ENCODE data around the gene SPO11. TPM values are rescaled to one million over a fixed set of nuclear protein-coding genes. Genes with fewer than 3 reads are reported as not detected.

Gene SPO11
- total and polyA plus RNA-seq, 2 of the 13 experiments (the other 11 are each of a cell fraction or from before 2014, with no cell fraction given), result not detected

- TF ChIP-seq ZNF512 (CRISPR knock-in tag; IDR thresholded peaks at IDR 0.05) (no peak), NCOA1 (CRISPR knock-in tag; IDR thresholded peaks at IDR 0.05) (no peak), MED1 (CRISPR knock-in tag; IDR thresholded peaks at IDR 0.05) (0 out of 2 replicates have a peak, but pooled peaks have one; percentile 5), ARNT2 (CRISPR knock-in tag; IDR thresholded peaks at IDR 0.05; ENCODE audit: low read depth) (peak; percentile 39; the same call in 1 of the 2 replicates), ZBTB42 (CRISPR knock-in tag; IDR thresholded peaks at IDR 0.05) (no peak), YEATS2 (CRISPR knock-in tag; IDR thresholded peaks at IDR 0.05; ENCODE audit: borderline replicate concordance) (peak; percentile 49; the same call in 1 of the 2 replicates), TCF7 (IDR thresholded peaks at IDR 0.05; ENCODE audit: low read depth) (no peak), MEIS2 (CRISPR knock-in tag; IDR thresholded peaks at IDR 0.05) (no peak), RFX5 (IDR thresholded peaks at IDR 0.05; ENCODE audit: low read depth, low read length) (no peak), KLF6 (CRISPR knock-in tag; IDR thresholded peaks at IDR 0.05) (no peak), MTF1 (CRISPR knock-in tag; IDR thresholded peaks at IDR 0.05) (no peak), ZNF136 (CRISPR knock-in tag; IDR thresholded peaks at IDR 0.05; ENCODE audit: low read depth) (no peak), FOXA3 (CRISPR knock-in tag; IDR thresholded peaks at IDR 0.05) (peak; percentile 41; the same call in 1 of the 2 replicates), ZBTB25 (CRISPR knock-in tag; IDR thresholded peaks at IDR 0.05) (no peak), PRPF4 (IDR thresholded peaks at IDR 0.05; ENCODE audit: low read depth, low read length, poor library complexity, severe bottlenecking) (no peak), ZNF260 (CRISPR knock-in tag; IDR thresholded peaks at IDR 0.05; ENCODE audit: borderline replicate concordance, low read depth) (no peak), TBX3 (IDR thresholded peaks at IDR 0.05; ENCODE audit: borderline replicate concordance) (no peak), KDM5B (CRISPR knock-in tag; IDR thresholded peaks at IDR 0.05; ENCODE audit: borderline replicate concordance) (0 out of 2 replicates have a peak, but pooled peaks have one; percentile 61), FOXK1 (CRISPR knock-in tag; IDR thresholded peaks at IDR 0.05; ENCODE audit: borderline replicate concordance, low read depth) (peak; percentile 68; the same call in 1 of the 2 replicates), KDM3A (CRISPR knock-in tag; IDR thresholded peaks at IDR 0.05; ENCODE audit: low read depth) (0 out of 2 replicates have a peak, but pooled peaks have one; percentile 30)
- TF ChIP-seq, protein P1, sequence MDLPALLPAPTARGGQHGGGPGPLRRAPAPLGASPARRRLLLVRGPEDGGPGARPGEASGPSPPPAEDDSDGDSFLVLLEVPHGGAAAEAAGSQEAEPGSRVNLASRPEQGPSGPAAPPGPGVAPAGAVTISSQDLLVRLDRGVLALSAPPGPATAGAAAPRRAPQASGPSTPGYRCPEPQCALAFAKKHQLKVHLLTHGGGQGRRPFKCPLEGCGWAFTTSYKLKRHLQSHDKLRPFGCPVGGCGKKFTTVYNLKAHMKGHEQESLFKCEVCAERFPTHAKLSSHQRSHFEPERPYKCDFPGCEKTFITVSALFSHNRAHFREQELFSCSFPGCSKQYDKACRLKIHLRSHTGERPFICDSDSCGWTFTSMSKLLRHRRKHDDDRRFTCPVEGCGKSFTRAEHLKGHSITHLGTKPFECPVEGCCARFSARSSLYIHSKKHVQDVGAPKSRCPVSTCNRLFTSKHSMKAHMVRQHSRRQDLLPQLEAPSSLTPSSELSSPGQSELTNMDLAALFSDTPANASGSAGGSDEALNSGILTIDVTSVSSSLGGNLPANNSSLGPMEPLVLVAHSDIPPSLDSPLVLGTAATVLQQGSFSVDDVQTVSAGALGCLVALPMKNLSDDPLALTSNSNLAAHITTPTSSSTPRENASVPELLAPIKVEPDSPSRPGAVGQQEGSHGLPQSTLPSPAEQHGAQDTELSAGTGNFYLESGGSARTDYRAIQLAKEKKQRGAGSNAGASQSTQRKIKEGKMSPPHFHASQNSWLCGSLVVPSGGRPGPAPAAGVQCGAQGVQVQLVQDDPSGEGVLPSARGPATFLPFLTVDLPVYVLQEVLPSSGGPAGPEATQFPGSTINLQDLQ (CRISPR knock-in tag; IDR thresholded peaks at IDR 0.05), result no peak
- TF ChIP-seq, protein P2, sequence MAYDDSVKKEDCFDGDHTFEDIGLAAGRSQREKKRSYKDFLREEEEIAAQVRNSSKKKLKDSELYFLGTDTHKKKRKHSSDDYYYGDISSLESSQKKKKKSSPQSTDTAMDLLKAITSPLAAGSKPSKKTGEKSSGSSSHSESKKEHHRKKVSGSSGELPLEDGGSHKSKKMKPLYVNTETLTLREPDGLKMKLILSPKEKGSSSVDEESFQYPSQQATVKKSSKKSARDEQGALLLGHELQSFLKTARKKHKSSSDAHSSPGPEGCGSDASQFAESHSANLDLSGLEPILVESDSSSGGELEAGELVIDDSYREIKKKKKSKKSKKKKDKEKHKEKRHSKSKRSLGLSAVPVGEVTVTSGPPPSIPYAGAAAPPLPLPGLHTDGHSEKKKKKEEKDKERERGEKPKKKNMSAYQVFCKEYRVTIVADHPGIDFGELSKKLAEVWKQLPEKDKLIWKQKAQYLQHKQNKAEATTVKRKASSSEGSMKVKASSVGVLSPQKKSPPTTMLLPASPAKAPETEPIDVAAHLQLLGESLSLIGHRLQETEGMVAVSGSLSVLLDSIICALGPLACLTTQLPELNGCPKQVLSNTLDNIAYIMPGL (CRISPR knock-in tag; IDR thresholded peaks at IDR 0.05; ENCODE audit: borderline replicate concordance in 1 of 2, low read depth in 1 of 2), result peak in 1 of 2 experiments; percentile 59; a peak in 1 of 4 replicates
Observed at GRCh38 chr20:57381596-57382503, 52.2 kb downstream of the SPO11 start (continued).
